CD4-positive, alpha-beta T cell treated with Interleukin-10 for 1 hour (primary cell): ENCODE results near the gene SPSB3.

Experiments used
- DNase-seq: peaks from one replicate; pipeline ENCODE4 v3.0.0-alpha.2; 2020

SPSB3 gene

DNA sequence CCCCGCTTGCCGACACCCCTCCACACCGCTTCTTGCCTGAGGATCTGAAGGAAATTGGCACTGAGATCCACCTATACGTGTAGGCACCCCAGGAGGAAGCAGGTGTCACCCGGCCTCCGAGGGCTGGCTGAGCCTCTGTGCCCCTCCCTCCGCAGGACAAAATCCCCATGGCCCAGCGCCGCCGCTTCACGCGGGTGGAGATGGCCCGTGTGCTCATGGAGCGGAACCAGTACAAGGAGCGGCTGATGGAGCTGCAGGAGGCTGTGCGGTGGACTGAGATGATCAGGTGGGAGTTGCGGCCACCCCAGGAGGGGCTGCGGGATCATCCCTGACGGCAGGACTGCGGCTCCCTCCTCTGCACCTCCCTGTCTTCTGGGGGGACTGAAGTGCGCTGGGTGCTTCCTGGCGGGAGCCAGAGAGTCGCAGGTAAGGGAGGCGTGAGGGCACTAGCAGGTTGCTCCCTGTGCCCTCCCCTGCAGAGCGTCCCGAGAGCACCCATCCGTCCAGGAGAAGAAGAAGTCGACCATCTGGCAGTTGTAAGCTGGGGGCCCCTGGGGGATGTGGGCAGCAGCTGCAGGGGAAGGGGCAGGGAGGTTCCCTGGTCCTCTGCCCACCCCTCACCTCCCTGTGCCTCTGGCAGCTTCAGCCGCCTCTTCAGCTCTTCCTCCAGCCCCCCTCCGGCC is 20.0 kb downstream of the SPSB3 start:
- DNase-seq: no peak

DNA sequence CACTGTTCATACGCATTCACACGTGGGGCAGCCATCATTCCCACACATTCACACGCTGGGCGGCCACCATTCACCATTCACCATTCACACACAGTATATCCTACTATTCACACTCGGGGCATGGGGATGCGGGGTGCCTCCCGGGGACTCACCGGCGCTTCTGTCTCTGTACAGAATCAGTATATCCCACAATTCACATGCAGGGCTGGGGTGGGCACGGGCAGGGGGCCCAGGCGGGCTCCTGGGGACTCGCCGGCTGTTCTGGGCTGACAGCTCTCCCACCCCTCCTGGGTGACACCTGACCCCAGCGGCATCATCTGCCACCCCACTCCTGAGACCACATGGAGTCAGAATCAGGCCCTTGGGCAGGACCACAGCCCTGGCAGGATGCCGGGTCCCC is 20.6 kb downstream of the SPSB3 start:
- DNase-seq: no peak

DNA sequence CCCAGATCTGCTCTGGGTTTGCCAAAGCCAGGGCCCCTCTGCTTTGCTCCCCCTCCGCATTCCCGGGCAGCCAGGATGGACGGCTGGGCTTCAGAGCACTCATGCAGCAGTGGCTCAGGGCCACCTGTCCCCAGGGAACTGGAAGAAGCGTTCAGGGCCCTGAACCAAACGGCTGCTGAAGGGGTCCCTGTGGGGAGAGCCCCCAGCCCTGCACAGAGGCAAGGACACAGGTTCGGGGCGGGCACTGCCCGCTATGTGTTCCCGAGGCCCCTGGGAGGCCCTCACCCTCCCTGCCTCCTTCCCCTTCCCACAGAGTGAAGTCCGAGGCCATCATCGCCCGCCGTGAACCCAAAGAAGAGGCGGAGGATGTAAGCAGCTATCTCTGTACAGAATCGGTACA is 21.5 kb downstream of the SPSB3 start:
- DNase-seq: no peak

DNA sequence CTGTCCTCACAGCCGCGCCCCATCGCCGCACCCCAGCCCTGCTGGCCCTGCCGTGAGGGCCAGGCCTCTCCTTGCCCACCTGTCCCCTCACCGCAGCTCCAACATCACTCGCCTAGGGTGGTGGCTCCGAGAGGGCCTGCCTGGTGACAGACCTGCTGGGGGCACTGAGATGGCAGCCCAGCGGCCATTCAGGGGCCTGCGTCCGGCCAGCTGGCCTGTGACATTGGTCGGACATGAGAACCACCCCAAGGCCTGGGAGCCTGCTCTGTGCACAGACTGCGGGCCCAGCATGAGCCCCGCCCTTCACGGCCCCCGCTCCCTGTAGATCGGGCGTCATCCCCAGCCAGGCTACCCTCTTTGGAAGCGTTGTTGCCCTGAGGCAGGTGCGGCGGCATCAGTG is 22.9 kb downstream of the SPSB3 start:
- no peak for DNase-seq

- DNase-seq: no peak
Measured at GRCh38 chr16:1758923-1759322, 23.4 kb downstream of the SPSB3 start.

- DNase-seq: no peak
Measured at GRCh38 chr16:1757714-1758461, 24.5 kb downstream of the SPSB3 start.

GRCh38 chr16:1754204-1754603 is 28.2 kb downstream of the SPSB3 start:
- DNase-seq: no peak

- DNase-seq: no peak
Measured at GRCh38 chr16:1752853-1753252, 29.5 kb downstream of the SPSB3 start.

DNA sequence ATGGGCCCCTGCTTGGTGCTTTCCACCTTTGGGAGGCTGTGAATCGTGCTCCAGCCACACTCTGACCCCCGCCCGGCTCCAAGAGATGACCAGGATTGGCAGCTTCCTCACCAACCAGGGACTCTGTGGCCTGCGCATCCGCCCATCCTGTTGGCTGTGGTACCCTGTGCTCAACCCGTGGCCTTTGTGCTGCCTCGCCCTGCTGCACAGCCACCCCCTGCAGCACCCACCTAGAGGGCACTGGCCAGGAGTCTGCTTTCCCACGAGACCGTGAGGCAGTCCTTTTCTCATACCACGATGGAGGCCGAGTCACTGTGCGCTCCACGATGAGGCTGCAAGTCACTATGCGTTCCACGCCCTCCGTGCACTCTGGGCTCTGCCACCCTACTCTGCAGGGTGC is 30.4 kb downstream of the SPSB3 start:
- DNase-seq: no peak

- no peak for DNase-seq
Measured at GRCh38 chr16:1749152-1750117, 32.9 kb downstream of the SPSB3 start.

- no peak for DNase-seq
Measured at GRCh38 chr16:1747934-1748333, 34.4 kb downstream of the SPSB3 start.

GRCh38 chr16:1746693-1747195 is 35.6 kb downstream of the SPSB3 start:
- no peak for DNase-seq

DNA sequence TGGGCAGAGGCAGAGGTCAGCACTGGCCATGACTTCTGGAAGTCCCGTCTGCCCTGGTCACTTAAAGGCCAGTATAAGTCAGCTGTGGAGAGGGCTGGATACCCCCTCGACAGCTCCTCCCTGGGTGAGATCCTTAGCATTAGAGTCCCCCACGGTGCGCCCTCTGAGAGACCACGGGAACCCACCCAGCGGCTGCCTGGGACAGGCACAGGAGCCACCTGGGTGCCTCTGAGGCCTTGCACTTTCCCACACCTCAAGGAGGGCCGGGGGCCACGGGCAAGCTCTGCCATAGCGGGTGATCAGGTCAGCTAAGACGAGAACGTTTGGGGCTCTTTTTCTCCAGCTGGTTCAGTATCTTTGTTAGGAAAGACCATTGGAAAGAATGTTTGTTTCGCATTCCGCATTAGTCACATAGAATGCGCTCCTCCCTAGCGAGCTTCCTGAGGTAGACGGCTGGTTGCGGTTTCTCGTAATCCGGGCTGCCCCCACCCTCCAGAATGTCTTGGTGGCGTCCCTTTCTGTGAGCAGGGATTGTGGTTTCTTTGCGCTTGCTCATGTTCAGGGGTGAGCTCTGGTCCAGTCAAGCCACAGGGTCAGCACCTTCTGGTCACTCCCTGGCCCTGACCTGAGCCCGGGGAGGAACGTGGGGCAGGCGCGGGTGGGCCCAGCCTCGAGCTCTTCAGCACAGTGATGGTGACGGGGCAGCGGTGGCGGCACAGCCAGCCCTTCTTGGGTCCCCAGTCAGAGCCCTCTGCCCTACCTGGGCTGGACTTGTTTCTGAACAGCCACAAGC is 36.3 kb downstream of the SPSB3 start:
- DNase-seq: no peak

DNA sequence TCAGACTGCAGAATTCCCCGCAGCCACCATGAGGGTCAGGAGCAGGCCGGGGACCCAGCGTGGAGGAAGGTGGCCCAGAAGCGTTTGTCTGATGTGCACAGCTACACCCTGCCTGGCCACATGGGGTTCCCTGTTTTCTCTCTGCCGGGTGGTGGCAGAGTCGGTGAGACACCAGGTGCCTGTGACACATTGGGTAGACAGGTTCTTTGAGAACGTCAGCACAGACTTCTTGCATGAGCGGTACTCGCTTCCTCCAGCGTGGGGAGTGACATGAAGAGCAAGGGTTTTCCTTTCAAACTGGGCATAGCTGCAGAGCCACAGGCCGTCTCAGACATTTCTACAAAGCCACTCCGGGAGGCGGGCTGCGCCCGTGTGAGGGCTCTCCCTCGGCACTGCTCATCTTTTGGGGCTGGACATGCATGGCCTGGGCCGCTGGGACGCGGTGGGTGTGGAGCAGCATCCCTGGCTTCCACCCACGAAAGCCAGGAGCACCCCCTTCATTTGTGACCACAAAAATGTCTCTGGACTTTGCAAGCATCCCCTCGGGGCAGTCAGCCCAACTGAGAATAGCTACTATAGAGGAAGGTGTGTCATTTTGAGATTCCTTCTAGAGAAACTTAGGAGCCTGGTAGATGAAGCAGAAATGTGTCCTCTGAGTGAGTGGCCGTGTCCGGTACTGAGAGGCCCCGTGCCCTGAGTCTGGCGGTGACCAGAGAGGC is 37.0 kb downstream of the SPSB3 start:
- DNase-seq: no peak

DNA sequence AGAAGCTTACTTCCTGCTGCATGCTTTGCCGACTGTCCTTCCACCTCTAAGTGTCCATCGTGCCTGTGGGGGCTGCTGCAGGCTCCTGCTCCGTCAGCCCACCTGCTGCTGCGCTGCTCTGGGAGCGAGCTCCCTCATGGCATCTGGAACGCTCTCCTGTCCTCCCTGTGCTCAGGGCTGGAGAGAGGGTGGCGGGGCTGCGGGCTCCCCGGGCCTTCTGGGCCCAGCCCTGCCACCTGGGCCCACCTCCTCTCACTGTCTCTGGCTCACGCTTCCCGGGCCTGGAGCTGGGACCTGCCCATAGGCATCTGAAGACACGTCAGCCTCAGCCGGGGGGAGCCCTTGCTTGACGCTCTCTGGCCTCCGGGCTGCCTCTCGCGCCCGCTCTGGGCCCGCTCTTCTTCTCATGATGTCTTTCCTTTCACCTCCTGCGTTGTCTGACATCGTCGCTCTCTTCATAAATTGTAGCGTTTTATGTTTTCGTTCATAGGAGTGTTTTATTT is 38.0 kb downstream of the SPSB3 start:
- DNase-seq: no peak

DNA sequence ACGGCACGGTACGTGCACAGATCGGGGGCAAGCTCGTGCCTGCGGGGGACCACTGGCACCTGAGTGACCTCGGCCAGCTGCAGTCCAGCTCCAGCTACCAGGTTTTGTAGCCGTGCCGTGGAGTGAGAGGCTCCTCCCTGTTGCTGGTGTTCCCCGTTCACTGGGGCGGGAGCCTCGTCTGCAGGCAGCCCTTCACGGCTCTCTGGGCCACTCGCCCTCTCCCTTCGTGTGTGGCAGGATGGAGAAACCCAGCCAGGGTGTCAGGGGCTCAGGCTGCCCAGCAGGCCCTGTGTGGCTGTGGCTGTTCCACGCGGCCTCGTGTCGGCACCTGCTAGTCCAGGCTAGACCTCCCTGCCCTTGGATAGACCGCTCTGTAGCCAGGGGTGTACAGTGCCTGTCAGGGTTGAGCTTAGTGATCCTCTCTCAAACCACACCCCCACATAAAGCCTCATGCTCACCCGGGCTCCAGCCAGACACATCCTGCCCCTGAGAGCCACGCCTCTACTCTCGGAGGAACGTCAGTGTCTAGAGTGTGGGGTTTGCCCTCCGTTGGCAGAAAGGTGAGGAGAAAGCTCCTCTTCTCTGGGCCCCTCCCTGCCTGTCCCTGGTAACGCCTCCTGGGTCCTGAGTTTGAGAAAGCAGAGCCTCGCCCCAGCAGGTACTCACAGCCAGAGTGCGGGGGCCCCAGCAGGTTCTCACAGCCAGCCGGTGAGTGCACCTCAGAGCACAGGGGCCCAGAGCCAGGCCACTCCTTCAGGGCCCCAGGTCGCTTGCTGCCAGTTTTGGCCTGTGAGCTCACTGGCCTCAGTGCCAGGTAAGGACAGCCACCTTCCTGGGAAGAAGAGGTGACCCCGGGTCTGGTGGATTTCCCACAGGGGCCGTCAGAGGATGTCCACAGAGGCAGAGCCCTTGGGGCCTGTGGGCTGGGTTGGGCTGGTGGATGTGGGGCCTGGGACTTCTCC is 38.7 kb downstream of the SPSB3 start:
- DNase-seq: no peak

GRCh38 chr16:1741553-1742165 is 40.7 kb downstream of the SPSB3 start:
- no peak for DNase-seq

DNA sequence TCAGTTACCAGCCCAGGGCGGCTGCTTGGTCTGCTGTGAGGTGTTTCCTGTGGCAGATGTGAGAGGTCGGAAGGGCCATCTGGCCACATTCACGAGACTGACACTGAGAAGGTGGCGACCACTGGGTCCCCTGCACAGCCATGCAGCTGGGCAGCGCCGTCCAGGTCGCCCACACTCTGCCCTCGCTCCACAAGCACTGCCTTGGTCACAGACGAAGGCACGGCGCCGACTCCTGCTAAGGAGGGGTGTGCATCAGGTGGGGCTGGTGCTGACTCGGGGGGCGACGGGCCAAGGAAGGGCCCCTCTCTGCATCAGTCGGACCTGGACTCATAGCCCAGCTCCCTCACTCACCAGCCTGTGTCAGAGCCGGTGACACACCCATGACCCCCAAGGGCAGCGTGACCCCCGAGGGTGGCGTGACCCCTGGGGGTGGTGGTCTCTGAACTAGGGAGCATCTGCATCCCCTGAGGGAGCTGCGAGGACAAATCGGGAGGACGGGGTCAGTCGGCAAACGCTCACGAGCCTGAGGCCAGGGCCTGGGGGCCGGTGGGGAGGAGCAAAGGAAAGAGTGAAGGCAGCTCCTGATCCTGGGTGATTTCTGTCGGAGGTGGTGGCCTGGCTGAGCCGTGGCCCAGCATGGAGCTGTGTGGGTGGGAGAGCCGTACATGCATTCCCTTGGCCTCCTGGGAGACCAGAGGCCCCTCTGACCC is 41.4 kb downstream of the SPSB3 start:
- DNase-seq: no peak

GRCh38 chr16:1740234-1740633 is 42.1 kb downstream of the SPSB3 start:
- DNase-seq: no peak
